NCI-H2171 (cell line): ENCODE measurements around the gene PRAMEF6.
"Not testable (repeated sequence)": the region's sequence is repeated elsewhere in the genome, so short reads cannot be mapped to it uniquely, and the experiment has no call there.

ENCODE experiments used
- DNase-seq: peaks from one replicate; lab custom pipeline; 2025; lab: John Stamatoyannopoulos, UW

The PRAMEF6 gene

DNA sequence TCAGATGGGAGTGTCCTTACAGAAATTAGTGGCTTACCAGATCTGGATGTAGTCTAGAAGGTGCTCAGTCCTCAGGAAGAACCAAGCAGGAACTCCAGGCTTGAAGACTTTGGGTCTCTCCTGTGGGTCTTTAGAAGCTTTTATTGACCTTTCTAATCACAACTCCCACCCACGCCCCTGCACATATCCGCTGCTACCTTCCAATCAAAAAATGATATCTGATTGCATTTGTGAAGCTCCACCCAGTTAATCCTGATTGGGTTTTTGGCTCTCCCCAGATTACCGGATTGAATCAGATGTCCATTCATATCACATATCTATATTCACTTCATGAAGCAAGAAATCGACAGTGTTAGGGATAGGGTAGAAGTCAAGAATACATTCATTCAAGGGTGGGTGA lies at the start of gene PRAMEF6:
Gene PRAMEF6, minus strand, starts transcription at position 101 of the 400 bp plus-strand sequence. CDS start 5,062 bp downstream, outside the sequence.
- DNase-seq = not testable (repeated sequence)

DNA sequence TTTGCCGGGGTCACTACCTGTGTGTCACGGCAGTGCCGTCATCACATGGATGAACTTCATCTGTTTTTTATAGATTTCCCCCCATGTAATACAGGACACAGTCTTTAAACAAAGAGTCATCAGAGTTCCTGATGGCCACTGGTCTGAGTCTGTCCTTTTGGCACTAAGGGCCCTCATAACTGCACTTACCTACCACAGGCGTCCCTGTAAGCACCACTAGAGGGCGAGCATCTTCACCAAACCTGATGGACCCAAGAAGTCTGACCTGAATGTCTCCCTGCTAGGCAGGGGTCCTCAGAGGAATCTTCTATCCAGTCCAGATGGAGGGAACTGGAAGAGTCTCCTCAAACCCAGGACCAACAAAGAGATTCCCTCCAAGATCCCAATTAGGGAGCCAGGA lies 23.0 kb downstream of the PRAMEF6 start:
- not testable (repeated sequence) for DNase-seq

DNA sequence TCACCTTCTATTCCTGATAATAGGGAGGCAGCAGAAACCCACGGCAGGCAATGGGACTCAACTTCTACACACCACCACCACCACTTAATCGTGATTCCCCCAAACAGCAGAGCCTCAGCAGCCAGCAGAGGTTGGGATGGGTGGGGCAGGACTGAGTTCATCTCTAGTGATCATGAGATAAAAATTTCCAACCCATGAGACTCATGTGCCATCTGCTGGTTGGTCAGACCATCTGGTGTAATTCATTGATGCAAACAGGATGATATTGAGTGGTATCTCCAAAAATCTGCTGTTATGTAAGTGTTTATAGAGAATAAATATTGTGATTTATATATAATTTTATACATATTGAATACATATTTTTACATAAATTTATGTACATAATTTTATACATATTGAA lies 25.6 kb downstream of the PRAMEF6 start:
- DNase-seq = not testable (repeated sequence)

DNA sequence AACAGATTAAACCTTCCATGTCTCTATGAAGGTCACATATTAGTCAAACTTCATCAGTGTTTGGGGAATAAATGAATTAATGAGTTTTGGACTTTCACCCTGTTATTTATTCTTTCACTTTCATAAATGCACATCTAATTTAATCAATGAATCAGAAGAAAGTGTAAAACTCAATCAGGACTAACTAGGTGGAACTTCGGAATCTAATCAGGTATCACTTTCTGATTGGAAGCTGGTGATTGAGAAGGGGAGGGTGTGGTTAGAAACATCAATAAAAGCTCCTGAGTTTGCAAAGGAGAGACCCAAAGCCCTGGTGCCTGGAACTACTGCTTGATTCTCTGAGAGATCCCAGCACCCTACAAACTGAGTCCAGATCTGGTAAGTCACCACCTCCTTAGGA lies 31.1 kb downstream of the PRAMEF6 start, which contains the start of gene PRAMEF7:
Gene PRAMEF7, plus strand, starts transcription at position 301 of the 400 bp plus-strand sequence. CDS start 1,083 bp downstream, outside the sequence.
- not testable (repeated sequence) for DNase-seq

DNA sequence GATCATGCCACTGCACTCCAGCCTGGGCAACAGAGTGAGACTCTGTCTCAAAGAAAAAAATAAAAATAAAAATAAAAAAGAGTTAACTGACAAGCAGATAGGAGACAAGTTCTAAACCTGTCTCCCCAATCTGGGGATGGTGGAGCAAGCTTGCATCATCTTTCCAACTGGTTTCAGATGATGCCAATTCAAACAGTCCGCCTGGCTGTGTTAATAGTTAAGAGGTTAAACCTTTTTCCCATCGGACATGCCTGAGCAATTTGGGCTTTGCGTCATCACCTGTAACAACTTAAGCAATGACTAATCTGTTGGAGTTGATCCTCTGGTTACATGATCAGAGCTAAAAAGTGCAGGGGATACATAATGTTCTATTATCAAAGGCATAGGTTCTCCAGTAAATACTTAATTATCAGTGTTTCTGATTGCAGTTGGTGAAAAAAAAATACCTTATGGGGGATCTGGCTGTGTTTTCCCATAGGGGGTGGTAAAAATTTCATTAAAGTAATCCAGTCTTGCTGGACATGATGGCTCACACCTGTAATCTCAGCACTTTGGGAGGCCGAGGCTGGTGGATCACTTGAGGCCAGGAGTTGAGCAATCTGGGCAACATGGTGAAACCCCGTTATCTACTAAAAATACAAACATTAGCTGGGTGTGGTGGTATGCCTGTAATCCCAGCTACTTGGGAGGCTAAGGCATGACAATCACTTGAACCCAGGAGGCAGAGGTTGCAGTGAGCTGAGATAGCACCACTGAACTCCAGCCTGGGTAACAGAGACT lies 43.4 kb downstream of the PRAMEF6 start:
- DNase-seq = not testable (repeated sequence)

DNA sequence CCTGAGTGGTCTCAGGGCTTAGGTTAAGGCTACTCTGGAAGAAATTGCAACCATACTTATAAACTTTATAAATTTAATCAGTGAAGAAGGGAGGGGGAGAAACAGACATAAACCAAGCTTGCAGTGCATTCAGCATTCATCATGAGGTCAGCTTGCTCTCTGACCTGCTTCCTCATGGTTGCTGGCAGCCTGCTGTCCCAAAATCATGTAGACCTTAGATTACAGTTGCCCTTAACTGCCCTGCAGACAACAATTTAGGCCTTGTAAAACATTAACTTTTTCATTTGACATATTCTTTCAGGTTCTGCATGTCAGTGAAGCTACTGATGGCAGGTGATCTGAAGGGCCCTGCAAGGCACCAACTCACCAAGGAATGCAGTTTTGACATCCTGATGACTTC lies 48.2 kb downstream of the PRAMEF6 start:
- not testable (repeated sequence) for DNase-seq

DNA sequence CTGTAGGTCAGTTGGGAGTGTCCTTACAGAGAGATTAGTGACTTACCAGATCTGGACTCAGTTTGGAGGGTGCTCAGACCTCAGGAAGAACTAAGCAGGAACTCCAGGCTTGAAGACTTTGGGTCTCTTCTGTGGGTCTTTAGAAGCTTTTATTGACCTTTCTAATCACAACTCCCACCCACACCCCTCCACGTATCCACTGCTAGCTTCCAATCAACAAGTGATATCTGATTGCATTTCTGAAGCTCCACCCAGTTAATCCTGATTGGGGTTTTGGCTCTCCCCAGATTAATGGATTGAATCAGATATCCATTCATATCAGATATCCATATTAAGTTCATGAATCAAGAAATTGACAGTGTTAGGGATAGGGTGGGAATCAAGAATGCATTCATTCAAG lies 49.2 kb downstream of the PRAMEF6 start, which contains the start of gene PRAMEF10:
Gene PRAMEF10, minus strand, starts transcription at position 101 of the 400 bp plus-strand sequence. CDS start 2,423 bp downstream, outside the sequence.
- not testable (repeated sequence) for DNase-seq
